ENCODE data around the gene RPS24. TPM values are rescaled to one million over a fixed set of nuclear protein-coding genes. Genes with fewer than 3 reads are reported as not detected.
A peak's percentile ranks its signal among the peaks of the same experiment; 100 is the strongest.

RPS24 gene
- total and polyA plus RNA-seq, 2 of the 13 experiments (the other 11 are each of a cell fraction or from before 2014, with no cell fraction given) = 2,690 to 3,319 TPM

DNA sequence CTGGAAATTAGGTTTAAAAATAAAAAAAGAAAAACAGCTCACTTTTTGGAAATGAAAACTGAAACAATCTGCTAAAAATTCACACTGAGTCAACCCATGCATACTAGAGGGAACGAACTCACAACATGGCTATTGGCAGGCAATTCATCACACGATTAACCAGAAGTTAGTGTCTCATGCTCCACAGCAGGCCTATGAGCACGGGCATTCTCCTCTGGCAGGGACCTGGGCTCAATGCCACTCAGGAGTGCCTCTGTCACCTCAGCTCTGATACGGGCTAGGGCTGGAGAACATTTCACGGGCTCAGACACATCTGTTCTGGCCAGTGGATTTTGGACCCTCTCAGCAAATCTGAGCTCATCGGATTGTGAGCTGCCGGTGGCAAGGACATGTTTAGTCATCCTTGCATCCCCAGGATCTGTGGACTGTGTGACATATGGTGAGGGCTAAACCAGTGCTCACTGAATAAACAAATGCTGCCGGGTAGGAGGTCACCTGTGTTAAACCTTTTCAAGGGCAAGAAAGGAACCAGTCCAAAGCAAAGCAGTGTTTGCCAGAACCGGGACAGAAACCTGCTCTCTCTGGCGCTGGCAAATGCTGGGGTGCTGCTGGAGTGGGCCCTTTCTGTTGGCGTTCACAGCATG lies 44.5 kb upstream of the RPS24 start (continued):
- TF ChIP-seq, protein P1, sequence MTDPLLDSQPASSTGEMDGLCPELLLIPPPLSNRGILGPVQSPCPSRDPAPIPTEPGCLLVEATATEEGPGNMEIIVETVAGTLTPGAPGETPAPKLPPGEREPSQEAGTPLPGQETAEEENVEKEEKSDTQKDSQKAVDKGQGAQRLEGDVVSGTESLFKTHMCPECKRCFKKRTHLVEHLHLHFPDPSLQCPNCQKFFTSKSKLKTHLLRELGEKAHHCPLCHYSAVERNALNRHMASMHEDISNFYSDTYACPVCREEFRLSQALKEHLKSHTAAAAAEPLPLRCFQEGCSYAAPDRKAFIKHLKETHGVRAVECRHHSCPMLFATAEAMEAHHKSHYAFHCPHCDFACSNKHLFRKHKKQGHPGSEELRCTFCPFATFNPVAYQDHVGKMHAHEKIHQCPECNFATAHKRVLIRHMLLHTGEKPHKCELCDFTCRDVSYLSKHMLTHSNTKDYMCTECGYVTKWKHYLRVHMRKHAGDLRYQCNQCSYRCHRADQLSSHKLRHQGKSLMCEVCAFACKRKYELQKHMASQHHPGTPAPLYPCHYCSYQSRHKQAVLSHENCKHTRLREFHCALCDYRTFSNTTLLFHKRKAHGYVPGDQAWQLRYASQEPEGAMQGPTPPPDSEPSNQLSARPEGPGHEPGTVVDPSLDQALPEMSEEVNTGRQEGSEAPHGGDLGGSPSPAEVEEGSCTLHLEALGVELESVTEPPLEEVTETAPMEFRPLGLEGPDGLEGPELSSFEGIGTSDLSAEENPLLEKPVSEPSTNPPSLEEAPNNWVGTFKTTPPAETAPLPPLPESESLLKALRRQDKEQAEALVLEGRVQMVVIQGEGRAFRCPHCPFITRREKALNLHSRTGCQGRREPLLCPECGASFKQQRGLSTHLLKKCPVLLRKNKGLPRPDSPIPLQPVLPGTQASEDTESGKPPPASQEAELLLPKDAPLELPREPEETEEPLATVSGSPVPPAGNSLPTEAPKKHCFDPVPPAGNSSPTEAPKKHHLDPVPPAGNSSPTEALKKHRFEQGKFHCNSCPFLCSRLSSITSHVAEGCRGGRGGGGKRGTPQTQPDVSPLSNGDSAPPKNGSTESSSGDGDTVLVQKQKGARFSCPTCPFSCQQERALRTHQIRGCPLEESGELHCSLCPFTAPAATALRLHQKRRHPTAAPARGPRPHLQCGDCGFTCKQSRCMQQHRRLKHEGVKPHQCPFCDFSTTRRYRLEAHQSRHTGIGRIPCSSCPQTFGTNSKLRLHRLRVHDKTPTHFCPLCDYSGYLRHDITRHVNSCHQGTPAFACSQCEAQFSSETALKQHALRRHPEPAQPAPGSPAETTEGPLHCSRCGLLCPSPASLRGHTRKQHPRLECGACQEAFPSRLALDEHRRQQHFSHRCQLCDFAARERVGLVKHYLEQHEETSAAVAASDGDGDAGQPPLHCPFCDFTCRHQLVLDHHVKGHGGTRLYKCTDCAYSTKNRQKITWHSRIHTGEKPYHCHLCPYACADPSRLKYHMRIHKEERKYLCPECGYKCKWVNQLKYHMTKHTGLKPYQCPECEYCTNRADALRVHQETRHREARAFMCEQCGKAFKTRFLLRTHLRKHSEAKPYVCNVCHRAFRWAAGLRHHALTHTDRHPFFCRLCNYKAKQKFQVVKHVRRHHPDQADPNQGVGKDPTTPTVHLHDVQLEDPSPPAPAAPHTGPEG (CRISPR knock-in tag; IDR thresholded peaks at IDR 0.05) = no peak
- TF ChIP-seq ZMAT3 (CRISPR knock-in tag; conservative IDR thresholded peaks at IDR 0.05) = peak; percentile 76; the same call in 1 of the 2 replicates
- 0 out of 2 replicates have a peak, but pooled peaks have one; percentile 32 for TF ChIP-seq ZNF780A (CRISPR knock-in tag; IDR thresholded peaks at IDR 0.05)
- peak; percentile 46; the same call in 1 of the 2 replicates for TF ChIP-seq FOXO1 (CRISPR knock-in tag; IDR thresholded peaks at IDR 0.05)
- no peak for TF ChIP-seq SP4 (CRISPR knock-in tag; IDR thresholded peaks at IDR 0.05)
- no peak for TF ChIP-seq SP2 (CRISPR knock-in tag; IDR thresholded peaks at IDR 0.05)
- no peak for TF ChIP-seq ZNF878 (CRISPR knock-in tag; IDR thresholded peaks at IDR 0.05)
- no peak for TF ChIP-seq ZNF136 (CRISPR knock-in tag; IDR thresholded peaks at IDR 0.05; ENCODE audit: low read depth)
- TF ChIP-seq DMAP1 (CRISPR knock-in tag; IDR thresholded peaks at IDR 0.05) = peak; percentile 45; the same call in 1 of the 2 replicates
- TF ChIP-seq NRL (CRISPR knock-in tag; IDR thresholded peaks at IDR 0.05; ENCODE audit: borderline replicate concordance) = no peak
- peak; percentile 77; the same call in 1 of the 2 replicates for TF ChIP-seq ZNF788 (CRISPR knock-in tag; IDR thresholded peaks at IDR 0.05; ENCODE audit: borderline replicate concordance)
- TF ChIP-seq SP5 (CRISPR knock-in tag; IDR thresholded peaks at IDR 0.05; ENCODE audit: borderline replicate concordance, low read depth) = no peak
- TF ChIP-seq ZNF225 (CRISPR knock-in tag; IDR thresholded peaks at IDR 0.05) = 0 out of 2 replicates have a peak, but pooled peaks have one; percentile 36
- TF ChIP-seq ZNF280B (CRISPR knock-in tag; IDR thresholded peaks at IDR 0.05; ENCODE audit: borderline replicate concordance) = no peak
- no peak for TF ChIP-seq ZNF550 (CRISPR knock-in tag; IDR thresholded peaks at IDR 0.05; ENCODE audit: borderline replicate concordance)
- peak; percentile 81; the same call in 1 of the 2 replicates for TF ChIP-seq ZNF670 (CRISPR knock-in tag; IDR thresholded peaks at IDR 0.05; ENCODE audit: borderline replicate concordance)
- TF ChIP-seq CEBPG (CRISPR knock-in tag; IDR thresholded peaks at IDR 0.05) = peak; percentile 33; the same call in 1 of the 2 replicates
- no peak for TF ChIP-seq KAT7 (CRISPR knock-in tag; IDR thresholded peaks at IDR 0.05; ENCODE audit: borderline replicate concordance)
- peak; percentile 54; the same call in 1 of the 2 replicates for TF ChIP-seq YEATS2 (CRISPR knock-in tag; IDR thresholded peaks at IDR 0.05; ENCODE audit: borderline replicate concordance)
- no peak for TF ChIP-seq FOXP1 (IDR thresholded peaks at IDR 0.05)
- TF ChIP-seq FOXP1 (CRISPR knock-in tag; IDR thresholded peaks at IDR 0.05) = peak; percentile 70
- TF ChIP-seq ZGPAT (CRISPR knock-in tag; IDR thresholded peaks at IDR 0.05) = peak; percentile 66

Data from HepG2 (cell line).